ENCODE data around the gene NPRL2. TPM values are rescaled to one million over a fixed set of nuclear protein-coding genes. Genes with fewer than 3 reads are reported as not detected.

Gene NPRL2
- total RNA-seq, 2 donors from 2014 or later, result 27.0 to 30.9 TPM

DNA sequence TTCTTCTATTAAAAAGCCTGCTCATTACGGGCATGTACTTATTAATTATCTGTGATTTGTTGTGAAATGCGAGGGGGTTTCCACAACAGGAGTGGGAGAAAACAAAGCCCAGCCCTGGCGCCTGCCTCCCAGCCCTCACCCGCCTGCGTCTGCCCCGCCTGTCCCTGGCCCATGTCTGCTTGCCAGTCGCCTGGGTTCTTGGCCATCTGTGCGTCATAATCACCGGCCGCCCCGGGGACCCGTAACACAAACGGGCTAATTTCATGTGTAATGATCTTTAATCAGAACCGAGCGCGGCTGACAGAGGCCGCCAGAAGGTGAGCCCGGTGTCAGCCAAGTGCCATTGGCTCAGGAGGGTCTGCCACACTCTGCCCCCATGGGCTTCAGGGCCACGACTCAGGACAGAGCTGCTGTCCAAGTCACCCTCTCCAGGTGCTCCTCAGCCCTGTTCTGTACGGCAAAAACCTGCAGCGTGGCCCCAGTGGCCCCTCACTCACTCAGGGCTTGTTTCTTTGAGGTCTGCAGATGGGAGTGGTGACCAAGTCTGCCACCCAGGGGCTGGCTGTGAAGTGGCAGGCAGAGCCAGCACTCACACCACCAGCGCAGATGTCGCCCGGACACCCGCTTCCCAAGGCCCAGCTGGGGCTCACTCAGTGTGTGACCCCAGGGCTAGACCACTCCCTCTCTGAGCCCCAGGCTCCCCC lies 37.6 kb upstream of the NPRL2 start:
- intact Hi-C loops (cut with DNase I), result no loop called here
- DNase-seq (peak; percentile 43 to 74 (median 62)), ATAC-seq (peak; percentile 54)
- Histone ChIP-seq H3K27me3 (no peaks in the 10 kb centered on the region), H3K9me3 (no peaks in the 10 kb centered on the region), H3K4me3 (no peak overlapping the region), H3K36me3 (replicated peaks in 1 of 2; ENCODE audit: insufficient read depth in 1 of 2, low read depth in 2 of 2) (no peaks in the 10 kb centered on the region), H3K4me1 (peaks cover 19% of the 10 kb centered on the region), H3K27ac (peak overlapping the region in 1 of 4 donors; percentile 30)
- TF ChIP-seq, protein P1, sequence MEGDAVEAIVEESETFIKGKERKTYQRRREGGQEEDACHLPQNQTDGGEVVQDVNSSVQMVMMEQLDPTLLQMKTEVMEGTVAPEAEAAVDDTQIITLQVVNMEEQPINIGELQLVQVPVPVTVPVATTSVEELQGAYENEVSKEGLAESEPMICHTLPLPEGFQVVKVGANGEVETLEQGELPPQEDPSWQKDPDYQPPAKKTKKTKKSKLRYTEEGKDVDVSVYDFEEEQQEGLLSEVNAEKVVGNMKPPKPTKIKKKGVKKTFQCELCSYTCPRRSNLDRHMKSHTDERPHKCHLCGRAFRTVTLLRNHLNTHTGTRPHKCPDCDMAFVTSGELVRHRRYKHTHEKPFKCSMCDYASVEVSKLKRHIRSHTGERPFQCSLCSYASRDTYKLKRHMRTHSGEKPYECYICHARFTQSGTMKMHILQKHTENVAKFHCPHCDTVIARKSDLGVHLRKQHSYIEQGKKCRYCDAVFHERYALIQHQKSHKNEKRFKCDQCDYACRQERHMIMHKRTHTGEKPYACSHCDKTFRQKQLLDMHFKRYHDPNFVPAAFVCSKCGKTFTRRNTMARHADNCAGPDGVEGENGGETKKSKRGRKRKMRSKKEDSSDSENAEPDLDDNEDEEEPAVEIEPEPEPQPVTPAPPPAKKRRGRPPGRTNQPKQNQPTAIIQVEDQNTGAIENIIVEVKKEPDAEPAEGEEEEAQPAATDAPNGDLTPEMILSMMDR (IDR thresholded peaks at IDR 0.05), result peak in 6 of 7 experiments; percentile 26 to 61 (median 54)
- no peak for TF ChIP-seq POLR2A (IDR thresholded peaks at IDR 0.05)
- WGBS, 2 donors, result 51 to 52% methylated on average over 8 to 24 of the region's 25 CpGs

GRCh38 chr3:50385754-50386153 lies 35.2 kb upstream of the NPRL2 start:
- Histone ChIP-seq H3K9me3 (no peaks in the 10 kb centered on the region), H3K36me3 (replicated peaks in 1 of 2; ENCODE audit: insufficient read depth in 1 of 2, low read depth in 2 of 2) (no peaks in the 10 kb centered on the region), H3K27ac (no peak overlapping the region), H3K4me3 (no peak overlapping the region), H3K4me1 (peaks cover 13% of the 10 kb centered on the region), H3K27me3 (no peaks in the 10 kb centered on the region)
- 62 to 79% methylated on average over 13 of the region's 13 CpGs for WGBS, 2 donors
- TF ChIP-seq, protein P1 (IDR thresholded peaks at IDR 0.05), result no peak
- no peak for TF ChIP-seq POLR2A (IDR thresholded peaks at IDR 0.05)
- intact Hi-C loops (cut with DNase I), result no loop called here
- no peak for ATAC-seq
- DNase-seq, result no peak

GRCh38 chr3:50383750-50384149 lies 33.2 kb upstream of the NPRL2 start:
- Histone ChIP-seq H3K4me1 (no peaks in the 10 kb centered on the region), H3K27ac (no peak overlapping the region), H3K4me3 (no peak overlapping the region), H3K36me3 (replicated peaks in 1 of 2; ENCODE audit: insufficient read depth in 1 of 2, low read depth in 2 of 2) (no peaks in the 10 kb centered on the region), H3K27me3 (no peaks in the 10 kb centered on the region), H3K9me3 (no peaks in the 10 kb centered on the region)
- 72 to 88% methylated on average over 6 of the region's 6 CpGs for WGBS, 2 donors
- intact Hi-C loops (cut with DNase I), result no loop called here
- ATAC-seq (no peak), DNase-seq (no peak)
- TF ChIP-seq, protein P1 (IDR thresholded peaks at IDR 0.05), result no peak
- no peak for TF ChIP-seq POLR2A (IDR thresholded peaks at IDR 0.05)

DNA sequence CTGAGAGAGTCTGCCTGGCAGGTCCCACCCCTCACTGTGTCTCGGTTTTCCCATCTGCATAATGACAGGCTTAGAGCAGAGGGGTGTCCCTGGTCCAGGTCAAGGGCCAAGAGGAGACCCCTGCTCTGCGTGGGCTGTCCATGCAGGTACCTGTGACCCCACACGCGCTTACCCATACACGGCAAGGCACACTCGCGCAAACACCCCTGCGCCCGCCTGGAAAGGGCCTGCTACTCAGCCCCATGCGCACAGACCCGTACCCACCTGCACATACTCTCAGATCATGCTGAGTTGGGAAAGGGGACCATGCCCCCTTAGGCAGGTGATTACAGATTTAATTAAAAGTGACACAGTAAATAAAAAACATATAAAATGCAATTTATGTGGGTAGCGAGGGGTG lies 32.1 kb upstream of the NPRL2 start:
- no peak overlapping the region for H3K27ac ChIP-seq
- DNase-seq, result no peak
- intact Hi-C loops (cut with DNase I), result no loop called here

More for the DNA sequence above, 32.1 kb upstream of the NPRL2 start:
- 92% methylated on average over 10 to 12 of the region's 12 CpGs for WGBS, 2 donors
- Histone ChIP-seq H3K4me3 (no peak overlapping the region), H3K9me3 (no peaks in the 10 kb centered on the region), H3K4me1 (no peaks in the 10 kb centered on the region), H3K36me3 (replicated peaks in 1 of 2; ENCODE audit: insufficient read depth in 1 of 2, low read depth in 2 of 2) (no peaks in the 10 kb centered on the region), H3K27me3 (no peaks in the 10 kb centered on the region)
- no peak for TF ChIP-seq POLR2A (IDR thresholded peaks at IDR 0.05)
- TF ChIP-seq, protein P1 (IDR thresholded peaks at IDR 0.05), result no peak
- no peak for ATAC-seq

Measured in body of pancreas (tissue), 4 donors.